Measurements from ENCODE around the gene URAD.

Gene URAD

DNA sequence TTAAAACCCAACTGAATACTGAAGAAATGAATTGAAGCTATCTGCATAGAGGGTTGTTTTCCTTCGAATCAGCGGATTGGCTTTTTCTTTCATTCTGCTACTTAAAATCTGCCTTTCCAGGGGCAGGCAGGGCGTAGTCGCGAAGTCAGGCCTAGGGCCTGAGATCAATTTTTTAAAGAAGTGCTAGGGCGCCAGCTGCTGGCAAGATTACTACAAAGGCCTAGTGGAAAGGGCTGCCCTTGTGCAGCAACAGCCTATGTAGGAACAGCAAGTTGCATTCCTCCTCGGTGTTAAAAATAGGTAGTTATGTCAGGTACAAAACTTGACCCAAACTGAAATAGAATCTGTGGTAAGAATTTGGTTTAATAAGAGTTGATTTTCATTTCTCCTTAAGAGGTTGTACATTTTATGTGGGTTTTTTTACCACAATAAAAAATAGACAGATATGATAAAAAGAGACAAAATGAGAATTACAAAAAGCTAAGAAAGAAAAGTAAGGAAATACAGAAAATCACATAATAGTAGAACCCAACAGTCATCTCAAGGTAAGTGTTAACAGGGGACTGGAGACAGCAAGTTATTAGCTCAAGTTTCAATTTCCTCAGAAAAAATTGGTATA is 9.5 kb upstream of the URAD start:
- peak; percentile 79 for DNase-seq

DNA sequence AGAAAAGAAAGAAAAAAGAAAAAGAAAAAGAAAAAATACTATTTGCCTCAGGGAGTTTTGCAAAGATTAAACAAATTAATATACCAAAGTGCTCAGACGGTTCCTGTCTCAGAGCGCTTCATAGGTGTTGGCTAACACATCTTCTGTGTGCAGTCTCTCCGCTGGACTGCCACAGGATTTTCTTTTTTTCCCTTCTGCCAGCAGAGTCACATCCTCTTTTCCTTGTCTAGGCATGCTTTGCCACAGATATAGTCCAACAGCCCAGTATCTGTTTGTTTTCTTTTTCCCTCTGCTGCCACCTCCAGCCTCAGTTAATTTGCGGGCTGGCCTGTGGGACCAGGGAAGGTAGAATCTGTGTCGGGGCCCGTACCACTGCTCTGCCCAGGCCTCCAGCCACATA is 3.4 kb upstream of the URAD start:
- DNase-seq = no peak

DNA sequence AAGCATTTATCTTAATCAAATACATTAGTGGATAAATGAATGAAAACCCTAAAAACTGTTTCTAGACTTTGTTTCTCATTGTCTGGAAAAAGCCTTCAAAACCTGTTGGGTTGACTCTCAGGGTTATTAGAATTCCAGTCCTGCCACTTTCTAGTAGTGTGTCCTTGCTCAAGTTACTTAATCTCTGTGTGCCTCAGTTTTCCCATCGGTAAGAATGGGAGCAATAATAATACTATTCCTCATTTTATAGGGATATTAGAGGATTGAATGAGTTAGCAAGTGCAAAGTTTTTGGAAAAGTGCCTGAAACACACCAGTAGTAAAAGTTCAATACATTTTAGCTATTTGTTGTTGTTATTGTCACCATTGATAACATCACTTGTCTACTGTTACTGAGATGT is 2.9 kb downstream of the URAD start:
- DNase-seq = no peak

DNA sequence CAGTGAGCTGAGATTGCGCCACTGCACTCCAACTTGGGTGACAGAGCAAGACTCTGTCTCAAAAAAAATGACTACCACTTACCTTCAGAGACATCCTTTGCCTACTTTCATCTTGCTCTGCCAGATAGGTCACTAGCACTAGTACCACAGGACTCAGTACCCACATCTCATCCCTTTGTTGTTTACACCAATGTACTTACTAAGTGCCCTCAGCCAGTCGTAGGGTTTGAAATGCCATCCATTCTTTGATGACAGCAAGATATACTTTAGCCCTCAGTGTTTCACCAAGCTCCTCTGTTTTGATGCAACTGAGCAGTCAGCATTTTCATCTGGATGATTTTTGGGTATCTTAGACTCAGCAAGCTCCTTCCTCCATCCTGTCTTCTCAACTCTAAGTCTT is 6.1 kb downstream of the URAD start:
- DNase-seq = no peak

DNA sequence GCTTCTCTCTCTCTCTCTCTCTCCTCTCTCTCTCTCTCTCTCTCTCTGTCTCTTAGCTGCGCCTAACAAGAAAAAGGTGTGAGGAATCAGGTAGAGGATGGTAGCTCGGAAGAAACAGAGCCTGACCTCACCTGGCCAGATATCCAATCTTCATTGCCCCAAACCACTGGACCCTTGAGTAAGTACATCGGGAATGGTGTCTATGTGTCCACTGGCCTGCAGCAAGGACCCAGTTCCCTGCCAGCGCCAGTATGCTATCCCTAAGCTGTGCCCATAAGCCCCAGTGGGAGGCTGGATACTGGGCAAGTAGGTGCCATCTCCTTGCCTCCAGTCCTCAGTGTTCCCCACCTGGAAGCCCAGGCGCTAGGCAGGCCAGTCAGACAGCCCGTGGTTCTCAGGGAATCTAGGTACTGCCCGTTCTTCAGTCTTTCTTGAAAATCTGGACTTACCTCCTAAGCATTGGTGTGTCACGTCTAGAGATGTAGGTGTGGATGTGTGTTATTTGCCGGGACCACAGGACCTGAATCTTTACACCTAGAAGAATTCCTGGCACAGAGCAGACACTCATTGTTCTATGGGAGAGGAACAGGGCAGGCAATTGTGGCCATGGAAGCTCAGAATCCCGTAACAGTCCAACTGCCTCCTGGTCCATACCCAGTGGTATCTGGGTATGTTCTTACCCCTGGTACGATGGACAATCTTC is 7.3 kb downstream of the URAD start:
- DNase-seq = no peak

DNA sequence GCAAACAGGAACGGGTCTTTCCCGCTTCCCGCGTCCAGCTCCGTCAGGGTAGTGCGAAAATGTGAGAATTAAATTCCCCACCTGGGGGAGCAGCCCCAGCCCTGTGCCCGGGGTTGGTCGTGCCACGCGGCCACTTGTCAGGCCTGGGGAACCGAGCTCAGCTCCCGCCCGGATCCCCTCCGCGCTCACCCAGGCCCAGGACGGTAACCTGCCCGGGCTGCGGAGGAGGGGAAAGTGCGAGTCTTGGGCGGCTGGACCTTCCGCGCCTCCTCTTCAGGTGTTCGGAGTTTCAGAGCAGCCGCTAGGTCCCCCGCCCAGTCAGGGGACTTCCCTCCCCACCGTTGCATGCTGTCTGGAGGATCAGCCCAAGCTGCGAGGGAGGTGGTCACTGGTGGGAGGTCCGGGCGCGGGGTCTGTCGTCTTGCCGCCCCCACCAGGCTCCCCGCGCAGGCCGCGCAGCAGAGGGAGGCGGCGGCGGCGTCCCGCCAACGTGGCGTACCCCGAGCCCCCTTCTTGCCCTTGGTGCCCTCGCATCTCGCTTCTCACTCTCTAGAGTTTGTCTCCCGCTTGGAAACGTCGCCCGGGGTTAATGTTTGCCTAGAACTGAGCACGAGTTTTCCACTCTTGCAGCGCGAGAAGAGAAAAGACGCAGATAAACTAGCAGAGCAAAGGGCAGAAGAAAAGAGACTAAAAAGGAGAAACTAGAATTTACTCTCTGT is 8.1 kb downstream of the URAD start:
- no peak for DNase-seq

DNA sequence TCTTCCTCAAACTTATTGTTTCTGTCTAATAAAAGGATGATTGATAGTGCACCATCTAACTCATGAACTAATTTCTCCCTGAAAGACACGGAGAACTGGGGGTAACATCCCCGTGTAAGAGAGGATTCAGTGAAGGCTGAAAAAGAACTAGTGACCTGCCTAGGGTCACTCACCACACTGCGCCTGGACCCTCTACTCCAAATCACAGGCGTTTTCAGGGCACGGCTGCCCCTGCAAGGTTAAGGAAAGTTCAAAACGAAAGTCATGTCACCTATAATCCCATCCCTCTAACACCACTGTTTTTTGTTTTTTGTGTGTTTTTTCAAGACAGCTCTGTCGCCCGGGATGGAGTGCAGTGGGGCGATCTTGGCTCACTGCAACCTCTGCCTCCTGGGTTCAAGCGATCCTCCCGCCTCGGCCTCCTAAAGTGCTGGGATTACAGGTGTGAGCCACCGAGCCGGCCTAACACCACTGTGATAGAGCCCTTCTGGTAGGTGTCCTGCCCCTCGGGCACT is 8.7 kb downstream of the URAD start:
- DNase-seq = no peak

DNA sequence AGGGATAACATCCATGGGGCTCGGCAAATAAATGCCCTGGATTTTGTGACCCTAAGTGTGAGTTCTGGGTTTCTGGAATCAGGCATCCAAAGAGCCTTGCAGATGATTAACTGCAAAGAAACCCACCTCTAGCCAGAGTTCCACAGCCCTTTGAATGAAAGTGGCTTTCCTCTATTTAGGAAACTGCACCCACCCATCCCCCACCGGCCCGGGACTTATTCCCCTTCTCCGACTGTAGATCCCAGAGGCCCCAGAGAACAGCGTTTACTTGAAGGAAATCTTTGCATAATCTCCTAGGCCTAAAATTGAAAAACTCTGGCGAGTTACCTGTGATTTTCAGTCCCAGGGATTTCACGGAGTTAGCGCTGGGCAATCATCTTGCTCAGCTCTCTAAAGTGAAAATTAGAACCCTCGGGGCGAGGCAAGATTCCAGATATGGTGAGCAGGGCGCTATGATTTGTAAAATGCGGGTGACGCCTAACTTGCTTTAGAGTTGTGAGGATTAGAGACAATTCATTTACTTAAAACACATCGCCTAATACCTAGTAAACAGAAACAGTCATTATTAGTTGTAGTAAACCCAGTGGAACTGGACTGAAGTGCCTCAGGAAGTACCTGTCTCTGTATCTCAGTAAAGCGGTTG is 9.4 kb downstream of the URAD start:
- DNase-seq = no peak

DNA sequence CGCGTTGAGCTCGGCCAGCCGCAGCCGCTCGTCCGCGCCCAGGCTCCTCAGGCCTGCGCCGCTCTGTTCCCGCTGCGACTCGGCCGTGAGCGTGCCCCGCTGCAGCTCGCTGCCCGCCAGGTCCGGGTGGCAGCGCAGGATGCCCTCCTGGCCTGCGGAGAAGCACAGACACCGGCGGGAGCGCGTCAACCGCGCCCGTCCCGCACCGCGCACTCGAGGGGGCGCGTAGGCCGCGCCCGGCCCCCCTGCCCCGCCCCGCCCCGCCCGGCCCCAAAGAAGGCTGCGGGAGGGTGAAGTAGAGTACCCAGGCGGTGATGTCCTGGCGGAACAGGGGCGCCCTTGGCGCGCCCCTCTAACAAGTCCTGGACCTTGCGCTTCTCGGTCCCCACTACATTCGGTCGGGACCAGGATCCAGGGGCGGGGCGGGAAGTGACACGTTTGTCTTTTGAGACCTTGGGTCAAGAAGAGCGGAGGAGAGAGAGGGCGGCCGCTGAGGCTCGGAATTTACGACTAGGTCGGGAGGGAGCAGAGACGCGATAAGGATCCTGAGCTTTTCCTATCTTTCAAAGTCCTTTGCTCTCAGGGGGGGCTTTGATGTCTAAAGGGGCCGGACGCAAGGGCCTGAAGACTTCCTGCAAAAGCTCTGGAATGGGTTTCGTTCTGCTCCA is 10.1 kb downstream of the URAD start:
- no peak for DNase-seq

DNA sequence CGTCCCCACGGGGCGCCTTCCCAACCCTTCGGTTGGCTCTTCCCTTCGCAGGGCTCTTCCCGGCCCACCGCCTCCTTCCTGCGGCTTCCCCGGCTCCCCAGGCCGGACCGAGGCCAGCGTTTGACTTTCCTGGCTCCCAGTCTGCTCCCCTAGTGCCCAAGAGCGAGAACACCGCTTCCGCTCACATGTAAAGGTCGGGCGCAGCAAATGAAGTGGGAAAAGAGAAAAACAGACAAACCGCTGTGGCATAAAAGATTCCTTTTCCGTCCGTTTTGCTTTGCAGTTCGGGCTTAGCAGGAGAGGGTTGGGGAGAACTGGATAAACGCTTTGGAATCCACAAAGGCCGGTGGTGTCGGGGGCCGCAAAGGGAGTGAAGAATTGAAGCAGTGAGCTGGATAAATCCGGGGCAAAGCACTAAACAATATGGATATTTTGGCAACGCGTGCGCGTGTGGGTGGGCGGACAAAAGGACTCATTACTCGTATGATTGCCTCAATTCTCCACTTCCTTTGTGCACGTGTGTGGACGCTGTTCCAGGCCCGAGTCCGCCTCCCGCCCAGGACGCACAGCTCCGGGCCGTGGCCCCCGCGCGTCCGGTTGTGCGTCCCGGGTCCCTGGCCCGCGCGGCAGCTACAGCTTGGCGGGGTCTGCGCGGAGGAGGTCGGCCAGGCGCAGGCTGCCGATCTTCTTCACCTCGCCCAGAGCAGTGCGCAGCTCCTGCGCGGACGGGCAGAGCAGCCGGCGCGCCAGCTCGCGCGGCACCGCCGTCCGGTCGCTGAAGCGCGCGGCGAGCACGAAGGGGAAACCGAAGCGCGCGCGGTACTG is 10.8 kb downstream of the URAD start:
- peak; percentile 33 for DNase-seq

DNA sequence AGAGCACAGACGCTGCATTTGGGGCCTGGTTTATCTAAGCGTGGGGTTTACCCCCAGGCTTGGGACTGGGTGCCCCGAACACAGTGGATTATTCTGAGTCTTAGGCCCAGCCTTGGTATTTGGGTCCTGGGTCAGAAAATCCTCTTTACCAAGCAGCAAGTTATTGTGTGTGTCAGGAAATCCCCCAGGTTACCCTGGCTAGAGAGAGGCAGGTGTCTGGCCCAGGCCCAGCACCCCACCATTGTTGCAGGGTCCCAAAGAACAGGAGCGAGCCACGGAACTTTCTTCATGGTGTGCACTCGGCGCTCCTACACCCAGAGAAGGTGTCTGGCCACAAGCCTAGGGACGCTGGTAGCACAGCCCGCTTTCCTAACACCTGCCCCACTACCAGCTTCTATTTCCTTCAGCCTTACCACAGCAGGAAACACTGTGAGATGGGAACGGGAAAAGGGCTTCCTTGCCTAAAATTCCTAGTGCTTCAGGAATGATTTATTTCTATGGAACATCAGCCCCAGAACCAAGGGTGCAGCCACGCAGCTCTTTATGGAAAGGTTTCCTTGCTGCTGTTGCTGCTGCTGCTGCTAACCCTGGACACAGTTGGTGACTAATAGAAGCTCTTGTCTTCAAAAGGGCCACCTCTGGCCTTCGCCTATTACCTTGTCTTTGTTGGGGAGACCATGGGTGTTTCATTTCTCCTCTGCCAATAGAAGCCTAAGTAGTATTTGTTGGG is 12.0 kb downstream of the URAD start:
- DNase-seq = no peak

DNA sequence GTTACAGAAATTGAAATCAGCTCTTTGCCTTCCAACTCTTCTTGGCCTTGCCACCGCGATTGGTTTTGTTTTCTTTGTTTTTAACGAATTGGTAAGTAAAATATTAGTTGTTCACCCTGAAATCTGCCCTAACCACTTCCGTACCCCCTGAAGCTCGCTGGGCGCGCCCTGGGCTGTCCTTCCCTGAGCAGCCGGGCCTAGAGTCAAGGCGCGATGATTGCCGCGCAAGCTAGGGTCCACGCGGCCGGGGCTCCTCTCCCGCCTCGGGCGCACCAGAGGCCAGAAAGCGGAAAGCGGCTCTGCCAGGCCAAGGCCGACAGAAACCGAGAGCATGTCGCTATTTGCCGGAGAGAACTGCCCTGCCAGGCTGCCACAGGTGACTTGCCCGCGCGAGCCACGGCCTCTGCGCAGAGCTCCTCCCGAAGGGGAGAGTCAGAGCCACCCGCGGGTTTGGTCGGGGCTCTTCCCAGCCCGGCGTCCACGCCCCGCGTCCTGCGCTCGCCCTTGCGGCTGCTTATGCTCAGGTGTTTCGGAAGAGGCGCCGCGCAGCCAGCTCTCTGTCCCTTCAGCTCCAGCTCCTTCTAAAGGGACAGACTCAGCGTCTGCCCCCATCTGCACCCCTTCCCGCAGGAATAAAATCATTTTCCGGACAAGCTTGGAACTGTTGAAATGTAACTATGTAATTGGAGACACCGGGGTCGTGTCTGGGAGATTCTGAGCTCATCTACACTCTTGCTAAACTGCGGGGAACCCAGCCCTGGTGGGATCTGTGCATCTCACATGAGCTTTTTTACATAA is 12.7 kb downstream of the URAD start:
- DNase-seq = no peak

DNA sequence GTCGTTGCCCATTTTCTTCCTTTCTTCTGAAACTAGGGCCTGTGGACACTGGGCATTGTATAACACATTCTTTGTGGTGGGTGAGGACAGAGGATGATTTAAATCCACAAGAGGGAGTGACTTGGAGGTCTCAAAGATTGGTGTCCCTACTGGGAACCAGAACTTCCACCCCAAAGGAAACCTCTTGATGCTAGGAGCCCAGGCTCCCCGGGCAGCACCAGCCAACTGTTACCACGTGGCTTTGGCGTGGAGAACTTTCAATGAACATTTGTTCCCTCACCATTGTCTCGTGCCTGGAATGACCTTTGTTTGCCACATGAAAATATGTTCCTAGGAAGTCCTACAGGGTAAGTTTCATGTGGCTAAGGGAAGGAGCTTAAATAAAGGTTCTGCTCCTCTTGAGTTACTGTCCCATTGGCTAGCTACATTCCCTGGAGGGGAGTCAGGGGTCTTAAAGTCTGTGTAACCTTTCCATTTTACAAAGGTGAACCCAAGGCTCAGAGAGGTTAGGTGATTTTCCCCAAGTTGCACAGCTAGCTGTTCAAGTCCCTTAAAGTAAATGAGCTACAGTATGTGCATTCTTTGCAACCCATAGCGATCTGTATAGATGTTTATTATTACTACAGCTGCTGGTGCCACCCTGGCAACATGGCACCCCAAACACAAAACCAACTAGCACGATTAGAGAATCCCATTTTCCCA is 14.4 kb downstream of the URAD start:
- DNase-seq = no peak

DNA sequence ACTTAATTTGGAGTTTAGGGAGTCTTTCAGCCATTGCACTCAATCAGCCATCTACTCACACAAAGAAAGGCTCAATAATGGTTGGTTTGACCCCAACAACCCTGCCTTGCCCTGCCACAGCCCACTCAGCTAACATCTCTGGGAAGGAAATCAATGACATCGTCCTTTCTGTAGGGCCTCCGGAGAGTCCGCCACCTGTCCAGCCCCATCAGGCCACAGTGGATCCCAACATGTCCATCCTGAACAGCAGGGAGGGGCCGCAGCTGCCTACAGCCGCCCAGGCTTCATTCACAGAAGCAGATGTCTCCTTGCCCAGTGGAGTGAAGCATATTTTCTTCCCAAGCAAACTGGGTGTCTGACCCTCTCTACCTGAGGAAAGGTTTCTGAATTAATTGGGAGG is 15.2 kb downstream of the URAD start:
- no peak for DNase-seq

DNA sequence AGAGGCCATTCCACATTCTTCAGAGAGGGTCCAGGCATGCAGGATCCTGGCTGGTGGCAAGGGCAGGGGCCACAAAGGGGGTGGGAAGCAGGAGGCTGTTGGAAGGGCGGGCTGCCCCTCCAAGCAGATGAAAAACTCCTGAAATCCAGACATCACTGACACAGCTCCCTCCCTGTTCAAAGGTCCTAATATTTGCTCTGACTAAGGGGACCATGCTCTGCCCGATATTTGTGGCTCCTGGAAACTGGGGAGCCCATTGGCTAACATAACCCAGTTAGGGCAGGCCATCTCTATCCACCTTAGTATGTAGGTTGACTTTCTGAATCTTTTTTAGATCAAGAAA is 16.0 kb downstream of the URAD start:
- no peak for DNase-seq

DNA sequence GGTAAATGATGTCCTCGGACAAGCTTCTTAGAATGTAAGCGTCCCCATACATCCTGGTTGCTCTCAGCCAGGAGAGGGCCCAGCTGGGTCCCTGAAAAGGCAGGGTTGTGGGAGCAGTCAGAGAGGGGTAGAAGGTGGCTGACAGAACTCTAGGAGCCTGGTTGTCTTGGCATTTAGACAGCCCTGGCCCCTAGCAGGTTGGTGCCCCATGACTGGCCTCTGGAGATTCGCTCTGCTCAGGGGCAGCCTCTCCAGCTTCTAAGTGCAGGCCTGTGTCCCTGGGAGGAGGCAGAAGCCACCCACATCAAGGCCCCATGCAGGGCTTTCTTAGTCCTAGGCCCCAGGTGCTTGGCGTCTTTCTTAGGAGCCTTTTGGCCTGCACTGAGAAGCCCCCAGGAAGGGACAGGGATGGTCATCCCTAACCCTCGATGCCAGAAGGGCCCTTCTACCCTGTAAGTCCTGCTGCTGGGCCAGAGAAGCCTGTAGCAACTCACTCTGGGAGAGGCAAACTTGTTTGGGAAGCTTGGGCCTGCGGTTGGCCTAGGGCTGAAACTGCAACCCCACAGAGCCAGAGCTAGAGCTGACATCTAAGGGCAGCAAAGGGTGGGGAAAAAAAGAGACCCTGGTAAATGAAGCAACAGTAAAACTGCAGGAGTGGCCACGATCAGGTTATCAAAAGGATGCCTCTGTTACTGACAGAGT is 16.6 kb downstream of the URAD start:
- DNase-seq = no peak

DNA sequence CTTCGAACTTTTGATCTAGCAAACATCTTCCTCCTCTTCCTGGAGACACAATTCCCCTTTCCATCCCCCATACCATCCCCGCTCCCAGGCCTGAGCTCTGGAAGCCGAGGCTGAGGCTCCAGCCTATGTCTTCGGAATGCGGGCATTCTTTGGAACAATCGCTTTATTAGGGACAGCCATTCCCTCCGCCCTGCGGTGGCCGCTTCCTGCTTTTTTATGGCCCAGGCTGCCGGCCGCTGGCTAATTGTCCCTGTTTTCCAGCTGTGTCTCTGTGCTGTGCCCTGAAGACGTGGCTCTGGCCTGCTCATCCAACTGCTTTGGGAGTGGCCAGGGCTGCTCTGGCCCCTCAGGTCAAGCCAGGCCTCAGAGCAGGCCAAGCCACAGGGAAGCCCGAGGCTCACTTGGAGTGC is 17.3 kb downstream of the URAD start:
- DNase-seq = no peak

DNA sequence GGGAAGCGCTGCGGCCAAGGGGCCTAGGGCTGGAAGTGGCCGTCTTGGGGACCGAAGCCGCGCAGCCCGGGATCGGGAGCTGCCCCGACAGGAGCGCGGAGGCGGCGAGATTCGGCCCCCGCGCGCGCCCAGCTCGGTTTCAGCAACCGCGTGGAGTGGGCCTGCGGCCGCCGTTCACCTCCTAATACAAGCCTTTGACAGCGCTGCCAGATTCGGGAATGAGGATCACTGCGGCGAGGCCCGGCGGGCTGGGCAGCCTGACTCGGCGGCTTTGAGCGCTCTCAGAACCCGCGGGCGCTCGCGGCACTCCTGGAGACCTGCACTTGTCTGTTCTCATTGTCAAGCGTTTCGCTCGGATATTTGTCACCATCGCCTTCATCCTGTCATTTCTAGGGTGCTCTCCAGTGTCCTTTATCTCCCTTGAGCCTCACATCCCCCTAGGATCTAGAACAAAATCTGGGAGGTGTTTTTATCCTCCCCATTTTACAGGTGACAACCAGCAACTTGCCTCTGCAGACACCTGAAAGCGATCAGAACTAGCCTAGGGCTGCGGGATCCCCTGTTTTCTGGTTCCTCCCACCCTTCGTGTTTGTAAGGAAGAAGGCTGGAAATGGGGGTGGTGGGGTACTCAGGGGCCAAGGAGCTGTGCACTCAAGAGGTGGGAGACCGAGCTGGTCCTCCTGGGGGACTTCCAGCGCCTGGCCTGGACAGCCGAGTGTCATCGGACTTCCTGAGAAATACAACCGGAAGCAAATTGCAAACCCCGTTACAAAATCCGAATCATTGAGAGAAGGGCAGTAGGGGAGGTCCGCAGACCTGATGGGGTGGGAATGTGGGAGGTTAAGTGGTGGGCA is 17.9 kb downstream of the URAD start:
- DNase-seq = no peak

Data from hematopoietic multipotent progenitor cell treated with erythropoietin and hydrocortisone succinate and interleukin-3 and kit ligand, for 4 days (in vitro differentiated cells).